GM19452 (cell line): ENCODE measurements around the gene PPM1A.

Experiments
- ATAC-seq: cut with Tn5 transposase; IDR thresholded peaks from one replicate; pipeline ENCODE4 v1.9.1; 2021; ENCODE audit not compliant: unreplicated experiment

Gene PPM1A

DNA sequence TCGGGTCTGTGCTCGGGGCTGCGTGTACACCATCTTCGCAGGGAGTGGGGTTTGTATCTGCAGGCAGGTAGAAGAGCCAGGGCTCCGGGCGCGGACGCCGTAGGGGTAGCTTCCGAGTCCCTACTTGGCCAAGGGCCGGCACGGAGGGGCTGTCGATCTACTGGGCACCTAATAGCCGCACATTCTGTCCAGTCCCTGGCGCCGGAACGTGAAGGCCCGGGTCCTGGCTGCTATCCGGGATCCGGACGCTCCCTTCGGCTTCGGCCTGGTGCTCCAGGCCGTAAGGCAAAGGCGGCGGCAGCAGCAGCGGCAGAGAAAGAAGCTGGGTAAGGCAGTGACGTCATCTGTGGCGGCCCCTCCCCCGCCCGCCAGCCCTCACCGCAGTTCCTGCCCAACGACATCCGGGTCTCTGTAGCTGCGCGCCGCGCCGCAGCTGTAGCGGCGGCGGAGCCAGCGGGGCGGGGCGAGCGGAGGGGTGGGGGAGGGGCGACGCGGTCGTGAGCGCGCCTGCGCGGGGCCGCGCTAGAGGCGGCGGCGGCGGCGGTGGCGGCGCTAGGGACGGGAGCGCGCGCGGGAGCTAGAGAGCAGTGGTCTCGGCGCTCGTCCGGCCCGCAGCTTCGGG is at the start of gene PPM1A:
PPM1A (plus strand) TSS at position 525 of the 622 bp plus-strand sequence. CDS start 33,483 bp downstream, outside the sequence.
- ATAC-seq, result peak; percentile 68

GRCh38 chr14:60199321-60199720 is 49.7 kb upstream of the PPM1A start:
- ATAC-seq, result no peak

DNA sequence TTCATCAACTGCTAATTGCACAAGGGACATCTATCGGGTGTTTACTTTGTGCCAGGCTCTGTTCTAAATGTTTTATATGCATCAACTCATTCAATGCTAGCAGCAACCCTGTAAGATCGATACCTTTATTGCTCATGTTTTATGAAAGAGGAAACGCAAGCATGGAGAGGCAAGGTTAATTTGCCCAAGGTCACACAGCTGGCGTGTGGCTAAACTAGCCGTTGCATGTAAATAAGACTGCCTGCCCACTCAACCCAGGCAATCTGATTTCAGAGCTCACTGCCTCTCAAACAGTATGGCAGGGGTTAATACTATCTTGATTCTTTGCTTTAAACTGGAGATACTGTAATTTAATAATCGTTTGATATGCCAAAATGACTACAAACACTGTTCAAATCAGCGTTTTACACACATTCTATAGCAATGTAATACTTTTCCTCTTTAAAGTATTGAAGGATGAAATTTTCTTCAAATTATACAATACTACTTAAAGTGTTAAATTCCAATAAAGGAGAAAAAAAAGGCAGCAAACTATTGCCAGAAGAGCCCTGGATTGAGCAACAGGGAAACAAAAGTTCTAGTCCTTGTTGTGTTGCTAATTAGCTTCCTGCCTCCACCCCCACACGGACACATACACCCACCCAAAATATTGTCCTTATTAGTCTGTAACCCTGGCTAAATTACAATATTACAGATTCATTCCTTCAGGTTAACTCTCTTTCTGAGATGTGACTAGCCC is 44.7 kb upstream of the PPM1A start:
- peak; percentile 79 for ATAC-seq

GRCh38 chr14:60204843-60205774 is 43.9 kb upstream of the PPM1A start:
- ATAC-seq, result peak; percentile 58

DNA sequence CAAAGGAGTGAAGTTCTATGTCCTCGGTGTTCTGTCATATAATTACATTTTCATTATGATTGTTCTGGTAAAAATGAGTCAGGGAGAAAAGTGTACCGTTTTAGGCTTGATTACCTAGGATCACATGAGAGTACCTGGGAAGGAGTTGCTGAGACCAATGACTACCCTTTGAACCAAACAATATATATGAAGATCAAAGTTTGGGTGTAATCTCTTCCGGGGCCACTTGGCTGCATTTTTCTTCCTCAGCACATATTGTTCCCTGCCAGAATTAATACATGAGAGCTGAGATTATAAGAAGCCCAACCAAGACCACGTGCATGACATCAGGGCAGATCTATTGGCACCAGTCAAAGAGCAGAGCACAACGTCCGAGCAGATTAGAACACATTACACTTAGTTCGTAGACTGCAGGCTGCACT is 42.8 kb upstream of the PPM1A start:
- ATAC-seq, result no peak

GRCh38 chr14:60206837-60207533 is 42.0 kb upstream of the PPM1A start:
- ATAC-seq, result no peak

GRCh38 chr14:60210703-60211102 is 38.3 kb upstream of the PPM1A start:
- no peak for ATAC-seq

DNA sequence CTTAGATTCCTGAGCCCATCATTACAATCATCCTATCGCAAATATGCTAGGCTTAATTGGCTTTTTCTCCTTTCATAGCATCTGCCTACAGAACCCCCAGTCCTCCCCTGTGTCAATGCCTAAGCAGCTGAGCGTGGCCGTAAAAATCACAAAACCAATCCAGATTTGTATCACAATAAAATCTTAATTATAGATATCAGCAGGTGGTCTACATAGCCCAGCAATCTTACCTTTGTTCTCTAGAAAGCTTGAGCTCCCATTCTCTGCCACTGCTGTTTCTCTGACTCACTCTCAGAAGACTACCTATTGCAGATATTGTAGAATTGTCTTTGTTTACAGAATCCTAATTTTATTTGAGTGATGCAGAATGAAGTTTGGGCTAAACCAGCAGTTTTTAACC is 37.9 kb upstream of the PPM1A start:
- ATAC-seq, result no peak

DNA sequence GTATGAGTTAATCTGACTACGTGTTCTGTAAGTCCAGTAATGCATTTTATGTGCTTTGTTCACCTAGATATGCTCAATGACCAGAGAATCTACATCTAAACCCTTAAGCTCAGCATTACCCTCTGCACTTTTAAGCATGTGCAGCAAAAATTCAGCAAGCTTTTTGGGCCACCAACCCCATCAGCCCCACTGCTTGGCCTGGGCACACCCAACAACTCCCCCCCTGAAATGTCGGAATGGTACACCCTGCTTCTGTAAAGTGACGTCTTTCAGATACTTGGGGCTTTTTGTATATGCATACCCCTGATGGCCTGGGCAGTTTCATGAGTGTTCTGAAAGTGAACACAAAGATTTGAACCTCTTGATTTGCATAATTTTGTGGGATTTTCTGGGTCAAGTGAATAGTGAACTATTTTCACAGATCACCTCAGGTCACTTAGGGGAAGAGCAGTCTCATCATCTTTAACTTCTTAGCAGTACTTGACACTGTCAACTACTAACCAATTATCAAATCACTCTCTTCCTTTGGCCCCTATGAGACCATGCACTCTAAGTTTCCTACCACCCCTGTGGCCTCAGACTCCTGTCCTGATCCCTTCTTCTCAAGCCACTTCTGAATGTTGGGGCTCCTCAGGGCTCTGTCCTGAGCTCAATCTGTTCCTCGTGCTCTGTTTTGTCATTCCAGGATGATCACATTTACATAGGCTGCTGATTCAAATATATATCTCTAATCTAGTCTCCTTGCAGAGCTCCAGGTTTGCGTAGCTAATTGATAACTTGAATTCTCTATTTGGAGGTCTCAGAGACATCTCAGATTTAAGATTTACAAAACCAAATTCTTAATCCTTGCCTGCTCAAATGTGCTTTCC is 36.3 kb upstream of the PPM1A start:
- peak; percentile 94 for ATAC-seq

DNA sequence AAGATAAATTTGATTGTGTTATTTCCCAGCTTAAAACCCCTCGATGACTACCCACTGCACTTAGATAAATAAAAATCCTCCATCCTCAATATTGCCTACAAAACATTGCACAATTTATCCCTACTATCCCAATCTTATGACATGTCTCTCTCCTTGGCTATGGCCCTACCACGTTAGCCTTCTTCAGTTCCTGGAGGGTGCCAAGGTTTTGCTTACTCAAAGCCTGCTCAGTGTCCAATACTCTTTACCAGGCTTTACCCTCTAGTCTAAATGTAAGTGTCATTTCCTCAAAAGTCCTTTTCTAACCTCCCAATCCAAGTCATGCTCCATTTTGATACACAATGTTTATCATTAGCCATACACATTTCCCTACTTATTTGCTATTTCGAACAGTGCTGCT is 35.0 kb upstream of the PPM1A start:
- no peak for ATAC-seq

DNA sequence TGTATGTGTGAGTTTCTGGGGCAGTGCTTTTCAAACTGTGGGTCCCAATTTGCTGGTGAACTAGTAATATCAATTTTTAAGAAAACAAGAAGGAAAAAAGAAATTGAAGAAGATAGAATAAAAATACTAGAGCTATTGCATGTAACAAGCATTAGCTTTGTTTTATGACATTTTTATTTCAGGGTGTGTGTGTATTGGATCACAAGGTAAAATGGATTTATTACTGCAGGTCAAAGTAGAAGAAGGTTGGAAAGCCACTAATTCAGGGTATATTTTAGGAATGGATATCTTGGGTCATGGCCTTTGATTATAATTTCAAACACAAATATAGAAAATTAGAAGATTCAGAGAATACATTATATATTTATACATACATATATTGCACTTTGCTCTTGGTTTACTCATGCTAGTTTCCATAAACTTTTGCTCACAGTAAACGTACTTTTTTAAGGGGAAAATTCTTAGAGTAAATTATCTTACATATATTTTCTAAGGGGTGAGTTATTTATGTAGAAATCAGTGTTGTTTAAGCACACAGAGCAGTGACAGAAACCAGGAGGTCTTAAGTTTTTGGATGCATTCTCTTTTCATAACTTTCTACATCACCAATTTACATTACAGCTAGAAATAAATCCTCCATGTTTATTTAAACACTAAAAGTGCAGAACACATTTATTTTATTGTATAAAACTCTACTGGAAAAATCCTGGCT is 34.5 kb upstream of the PPM1A start:
- no peak for ATAC-seq

- ATAC-seq, result no peak
Measured at GRCh38 chr14:60215127-60215444, 33.9 kb upstream of the PPM1A start.

- ATAC-seq, result no peak
Measured at GRCh38 chr14:60215520-60216420, 33.3 kb upstream of the PPM1A start.

DNA sequence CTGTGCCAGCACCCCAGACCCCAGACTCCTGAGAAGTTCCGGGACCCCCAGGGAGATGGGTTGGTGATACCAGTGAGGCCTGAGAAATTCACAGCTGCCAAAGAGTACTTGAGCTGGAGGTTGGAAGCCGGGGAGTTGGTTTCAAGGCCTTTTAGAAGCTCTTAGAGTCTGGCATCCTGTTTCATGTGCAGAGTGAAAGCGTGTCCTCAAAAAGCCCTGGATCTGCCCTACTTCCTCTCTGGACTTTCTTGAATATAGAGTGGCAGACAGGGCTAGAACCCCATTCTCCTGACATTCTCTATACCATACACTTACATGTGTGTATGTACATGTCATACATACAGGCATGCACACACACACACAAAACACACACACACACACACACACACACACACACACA is 31.3 kb upstream of the PPM1A start:
- ATAC-seq, result no peak

DNA sequence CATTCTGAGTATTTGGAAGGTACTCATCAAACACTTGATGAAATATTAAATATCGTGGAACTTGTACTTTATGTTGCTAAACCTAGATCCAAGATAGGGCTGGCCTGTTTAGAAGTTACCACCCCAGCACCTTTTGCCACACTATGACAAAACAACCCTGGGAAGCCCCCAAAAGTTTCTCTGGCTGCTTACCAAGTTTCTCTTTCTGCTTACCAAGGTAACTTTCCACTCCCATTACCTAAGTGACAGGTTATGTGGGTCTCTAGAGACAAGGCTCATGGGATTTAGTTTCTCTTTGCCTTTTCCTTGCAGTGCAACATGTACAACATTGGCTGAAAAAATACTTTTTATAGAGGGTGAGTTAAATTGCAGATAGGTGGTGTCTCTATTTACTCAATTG is 28.9 kb upstream of the PPM1A start:
- peak; percentile 70 for ATAC-seq

GRCh38 chr14:60220917-60221316 is 28.1 kb upstream of the PPM1A start:
- ATAC-seq, result no peak

- ATAC-seq, result no peak
Measured at GRCh38 chr14:60221457-60221856, 27.6 kb upstream of the PPM1A start.

DNA sequence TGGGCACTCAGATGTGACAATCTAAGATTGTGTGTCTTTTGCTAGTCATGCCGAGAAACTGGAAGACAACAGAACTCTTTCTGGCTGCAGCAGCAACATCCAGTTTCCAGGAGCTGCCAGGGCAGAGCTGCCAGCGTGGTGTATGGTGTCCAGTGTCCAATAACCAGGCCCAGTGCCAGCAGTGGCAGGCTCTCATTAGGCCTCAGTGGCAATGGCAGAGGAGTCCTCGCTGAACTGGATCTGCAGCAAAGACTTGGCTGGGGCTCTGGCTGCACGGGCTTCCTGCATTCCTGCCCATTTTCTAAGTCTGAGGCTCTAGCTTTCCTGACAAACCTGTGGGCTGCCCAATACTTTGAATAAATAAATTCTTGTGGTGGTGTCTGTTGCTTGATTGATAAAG is 26.2 kb upstream of the PPM1A start:
- no peak for ATAC-seq

DNA sequence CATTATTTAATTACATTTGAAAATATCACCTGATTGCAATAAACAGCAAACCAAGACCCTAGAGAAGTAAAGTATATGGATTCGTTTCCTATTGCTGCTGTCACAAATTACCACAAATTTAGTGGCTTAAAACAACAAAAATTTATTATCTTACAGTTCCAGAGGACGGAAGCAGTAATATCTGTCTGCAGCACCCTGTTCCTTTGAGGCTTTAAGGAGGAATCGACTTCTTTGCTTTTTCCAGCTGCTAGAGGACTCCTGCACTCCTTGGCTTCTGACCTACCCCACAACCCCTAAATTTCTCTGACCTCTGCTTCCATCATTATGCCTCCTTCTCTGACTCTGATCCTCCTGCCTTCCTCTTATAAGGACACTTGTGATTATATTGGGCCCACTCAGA is 23.8 kb upstream of the PPM1A start:
- no peak for ATAC-seq
